HG03159 (cell line): ENCODE measurements around the gene TOM1.
"Not testable (repeated sequence)": the region's sequence is repeated elsewhere in the genome, so short reads cannot be mapped to it uniquely, and the experiment has no call there.

Source experiments
- ATAC-seq: cut with Tn5 transposase; IDR thresholded peaks from one replicate; pipeline ENCODE4 v1.9.1; 2021; ENCODE audit warnings: mild to moderate bottlenecking, moderate library complexity; ENCODE audit not compliant: unreplicated experiment

Gene TOM1

GRCh38 chr22:35363566-35364086 is 63.9 kb downstream of the TOM1 start:
- ATAC-seq: no peak

DNA sequence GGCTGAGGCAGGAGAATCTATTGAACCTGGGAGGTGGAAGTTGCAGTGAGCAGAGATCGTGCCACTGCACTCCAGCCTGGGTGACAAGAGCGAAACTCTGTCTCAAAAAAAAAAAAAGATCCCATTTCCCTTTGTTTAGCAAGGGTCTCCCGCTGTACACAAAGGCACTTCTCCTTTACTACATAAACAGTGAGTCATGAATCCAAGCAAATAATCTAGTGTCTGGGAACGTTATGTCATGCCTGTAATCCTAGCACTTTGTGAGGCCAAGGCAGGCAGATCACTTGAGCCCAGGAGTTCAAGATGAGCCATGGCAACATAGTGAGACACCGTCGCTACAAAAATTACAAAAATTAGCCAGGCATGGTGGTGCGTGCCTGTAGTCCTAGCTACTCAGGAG is 64.5 kb downstream of the TOM1 start:
- not testable (repeated sequence) for ATAC-seq

- no peak for ATAC-seq
These were observed 67.7 kb downstream of the TOM1 start for GRCh38 chr22:35367331-35367886.

DNA sequence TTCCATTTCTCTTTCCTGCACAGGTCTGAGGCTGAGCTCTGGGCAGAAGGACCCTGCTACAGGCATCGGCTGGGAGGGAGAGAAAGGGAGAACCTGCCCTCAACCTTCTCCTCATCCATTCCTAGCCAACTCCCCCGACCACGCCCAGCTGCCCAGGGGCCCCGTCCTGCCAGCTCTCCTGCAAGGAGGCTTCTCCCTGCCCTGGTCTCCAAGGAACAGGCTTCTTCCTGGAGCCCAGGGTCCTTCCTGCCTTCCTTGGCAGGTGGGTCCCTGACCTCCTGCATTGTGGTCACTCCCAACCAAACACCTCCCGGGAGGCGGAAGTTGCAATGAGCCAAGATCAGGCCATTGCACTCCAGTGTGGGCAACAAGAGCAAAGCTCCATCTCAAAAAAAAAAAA is 68.7 kb downstream of the TOM1 start:
- ATAC-seq: no peak

DNA sequence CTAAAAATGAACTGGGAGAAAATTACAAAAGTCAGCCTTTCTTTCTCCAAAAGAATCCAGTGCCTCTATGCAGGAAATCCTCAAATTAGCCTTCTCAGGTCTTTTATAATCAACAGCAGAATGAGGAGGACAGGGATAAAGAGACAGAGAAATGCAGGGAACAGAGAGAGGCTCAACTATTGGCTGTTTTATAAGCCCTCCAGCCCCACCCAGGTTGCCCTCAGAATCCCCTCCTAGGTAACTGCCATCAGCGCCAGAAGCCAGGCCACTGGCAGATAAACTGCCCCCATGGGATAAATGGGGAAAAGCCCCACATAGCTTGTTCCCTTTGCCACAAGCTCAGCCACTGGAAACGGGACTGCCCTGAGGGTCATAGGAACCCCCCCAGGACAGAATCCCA is 70.3 kb downstream of the TOM1 start:
- ATAC-seq: no peak

GRCh38 chr22:35373781-35374180 is 74.1 kb downstream of the TOM1 start:
- ATAC-seq: no peak

- no peak for ATAC-seq
These were observed 75.3 kb downstream of the TOM1 start for GRCh38 chr22:35375031-35375430.

GRCh38 chr22:35375526-35375925 is 75.8 kb downstream of the TOM1 start:
- no peak for ATAC-seq

DNA sequence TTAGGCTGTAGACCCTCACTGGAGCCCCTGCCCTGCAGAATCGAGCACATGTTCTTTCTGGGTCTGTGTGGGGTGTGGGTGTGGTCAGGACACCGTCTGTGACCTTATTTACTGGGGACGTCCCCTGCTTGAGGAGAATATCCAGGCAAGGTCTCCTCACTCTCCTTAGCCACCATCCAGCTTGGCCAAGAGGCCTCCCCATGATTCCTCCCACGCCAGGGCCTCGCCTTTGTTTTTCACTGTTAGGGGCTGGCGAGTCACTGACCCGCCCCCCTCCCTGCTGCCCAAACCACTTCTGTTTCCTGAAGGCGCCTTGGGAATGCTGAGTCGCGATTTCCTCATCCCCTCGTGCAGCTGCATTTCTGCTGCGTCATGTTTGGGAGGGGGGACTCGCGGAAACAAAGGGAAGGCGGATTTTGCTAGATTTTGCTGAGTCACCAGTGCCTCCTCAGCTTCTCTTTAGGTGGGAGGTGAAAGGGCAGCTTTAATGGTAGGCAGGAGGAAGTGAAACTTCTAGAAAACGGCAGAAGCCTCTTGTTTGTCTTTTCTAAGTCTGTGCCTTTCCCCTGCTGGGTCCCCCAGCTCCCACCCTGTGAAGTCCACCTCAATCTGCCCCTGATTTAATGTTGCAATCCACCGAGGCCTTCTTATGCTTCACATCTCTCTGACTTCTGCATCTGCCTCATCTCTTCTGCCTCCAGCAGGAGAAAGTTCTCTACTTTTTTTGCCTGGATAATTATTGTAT is 77.2 kb downstream of the TOM1 start:
- ATAC-seq: peak; percentile 62

GRCh38 chr22:35377735-35378134 is 78.0 kb downstream of the TOM1 start:
- ATAC-seq: no peak

DNA sequence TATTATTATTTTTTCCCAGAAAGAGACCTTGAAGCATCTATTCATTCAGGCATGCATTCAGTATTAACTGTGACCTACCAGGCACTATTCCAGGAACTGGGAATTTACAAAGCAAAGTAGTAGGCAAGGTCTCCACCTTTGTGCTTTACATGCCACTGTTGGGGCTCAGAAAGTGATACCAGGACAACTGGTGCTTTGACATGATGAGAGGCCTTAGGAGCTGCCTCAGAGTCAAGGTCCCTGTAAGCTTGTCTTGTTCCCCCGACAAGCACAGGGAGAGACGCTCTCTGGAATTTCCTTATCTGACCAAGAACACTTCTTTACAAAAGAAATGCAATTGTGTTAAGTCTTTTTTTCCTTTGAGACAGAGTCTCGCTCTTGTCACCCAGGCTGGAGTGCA is 78.9 kb downstream of the TOM1 start:
- ATAC-seq: no peak

- no peak for ATAC-seq
These were observed 79.7 kb downstream of the TOM1 start for GRCh38 chr22:35379146-35379993.

- ATAC-seq: no peak
These were observed 80.3 kb downstream of the TOM1 start for GRCh38 chr22:35380013-35380412.

- ATAC-seq: peak; percentile 53
These were observed 81.1 kb downstream of the TOM1 start, which contains the start of gene HMOX1 for GRCh38 chr22:35380537-35381423. TSS of gene HMOX1 (plus strand) at chr22:35381096. CDS start at chr22:35381174, 78 bp downstream.

DNA sequence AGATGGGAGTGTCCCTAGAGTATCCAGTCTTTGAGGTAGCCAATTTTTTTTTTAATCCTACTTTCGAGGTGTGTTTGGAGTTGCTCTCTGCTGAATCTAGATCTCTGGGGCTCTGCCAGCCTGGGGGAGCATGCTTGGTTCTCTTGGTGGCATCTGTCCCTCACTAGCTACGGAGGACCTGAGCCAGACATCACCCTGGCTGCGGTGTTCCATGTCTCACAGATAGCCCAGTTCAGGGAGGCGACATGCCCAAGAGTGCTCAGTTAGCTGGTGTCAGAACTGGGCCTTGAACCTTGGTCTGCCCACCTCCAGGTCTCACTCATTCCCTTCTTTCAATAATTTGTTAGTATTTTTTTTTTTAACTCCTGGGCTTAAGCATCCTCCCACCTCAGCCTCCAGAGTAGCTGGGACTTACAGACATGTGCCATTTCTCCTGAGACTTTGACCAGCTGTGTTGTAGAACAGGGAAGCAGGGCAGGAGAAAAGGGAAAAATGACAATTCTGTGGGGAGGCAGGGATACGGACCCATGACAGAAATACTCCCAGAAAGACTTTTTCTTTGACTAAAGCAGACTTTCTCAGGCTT is 81.8 kb downstream of the TOM1 start:
- no peak for ATAC-seq

GRCh38 chr22:35383679-35384071 is 84.0 kb downstream of the TOM1 start:
- no peak for ATAC-seq

DNA sequence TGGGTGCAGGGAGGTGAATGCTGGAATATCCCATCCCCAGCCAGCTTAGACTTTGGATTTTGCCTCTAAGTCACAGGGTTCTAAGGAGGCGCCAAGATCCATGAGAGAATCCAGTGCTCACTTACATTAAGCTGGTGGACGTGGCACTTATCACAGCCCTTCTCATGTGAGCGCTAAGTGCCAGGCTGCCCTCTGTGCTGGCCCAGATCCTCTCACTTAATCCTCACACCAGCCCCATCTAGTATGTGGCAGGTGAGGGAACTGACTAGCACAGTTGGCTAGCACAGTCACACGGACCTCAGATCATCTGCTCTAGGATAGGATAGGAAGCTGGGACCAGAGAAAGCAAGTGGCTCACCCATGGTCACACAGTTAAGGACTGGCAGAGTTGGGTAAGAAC is 84.8 kb downstream of the TOM1 start:
- no peak for ATAC-seq

DNA sequence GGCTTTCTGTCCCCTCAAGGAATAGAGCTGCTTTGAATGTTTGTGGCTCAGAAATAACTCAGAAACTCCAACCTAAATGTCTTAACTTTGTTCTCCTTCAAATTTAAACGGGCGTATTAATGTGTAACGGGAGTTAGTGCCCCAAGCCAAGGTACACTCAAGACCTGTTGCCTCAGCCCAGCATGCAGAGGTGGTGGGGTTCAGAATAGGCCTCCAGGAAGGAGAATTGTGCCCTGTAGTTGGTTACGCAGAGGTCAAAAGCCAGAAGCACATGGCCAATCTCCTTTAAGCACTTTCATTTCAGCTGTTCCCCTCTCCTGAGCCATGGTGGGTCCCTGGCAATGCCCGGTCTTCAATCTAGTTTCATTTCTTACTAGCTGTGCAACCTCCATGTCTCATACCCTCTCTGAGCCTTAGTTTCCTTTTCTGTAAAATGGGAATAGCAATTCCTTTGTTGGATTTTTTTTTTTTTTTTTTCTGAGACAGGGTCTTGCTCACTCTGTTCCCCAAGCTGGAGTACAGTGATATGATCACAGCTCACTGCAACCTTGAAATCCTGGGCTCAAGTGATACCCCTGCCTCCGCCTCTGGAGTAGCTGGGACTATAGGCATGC is 85.4 kb downstream of the TOM1 start:
- ATAC-seq: no peak

- ATAC-seq: no peak
These were observed 87.1 kb downstream of the TOM1 start for GRCh38 chr22:35386670-35387288.
